Activated CD4-positive, CD25-positive, alpha-beta regulatory T cell treated with anti-CD3 and anti-CD28 coated beads, Interleukin-2, amount 50 U/mL, for 24 hours (primary cell): ENCODE results near the gene APELA.
"Not testable (repeated sequence)": the region's sequence is repeated elsewhere in the genome, so short reads cannot be mapped to it uniquely, and the experiment has no call there.

Experiments
- ATAC-seq, 2 donors: fragments of 150-1000 bp; cut with Tn5 transposase; one replicate each; pipeline ENCODE4 v1.10.0; 2021; ENCODE audit warnings: mild to moderate bottlenecking in 1 of 2, moderate library complexity in 1 of 2

Gene APELA

GRCh38 chr4:164876700-164877324 lies at the start of gene APELA:
Gene APELA (plus strand): TSS chr4:164877178. CDS start chr4:164877332, 154 bp downstream.
- ATAC-seq, result no peak

- ATAC-seq, result no peak
These were observed 48.0 kb upstream of the APELA start for GRCh38 chr4:164828955-164829354.

- no peak for ATAC-seq
These were observed 30.4 kb upstream of the APELA start for GRCh38 chr4:164846566-164846965.

GRCh38 chr4:164847016-164847415 lies 30.0 kb upstream of the APELA start:
- ATAC-seq, result no peak

GRCh38 chr4:164847967-164848649 lies 28.9 kb upstream of the APELA start:
- no peak for ATAC-seq

DNA sequence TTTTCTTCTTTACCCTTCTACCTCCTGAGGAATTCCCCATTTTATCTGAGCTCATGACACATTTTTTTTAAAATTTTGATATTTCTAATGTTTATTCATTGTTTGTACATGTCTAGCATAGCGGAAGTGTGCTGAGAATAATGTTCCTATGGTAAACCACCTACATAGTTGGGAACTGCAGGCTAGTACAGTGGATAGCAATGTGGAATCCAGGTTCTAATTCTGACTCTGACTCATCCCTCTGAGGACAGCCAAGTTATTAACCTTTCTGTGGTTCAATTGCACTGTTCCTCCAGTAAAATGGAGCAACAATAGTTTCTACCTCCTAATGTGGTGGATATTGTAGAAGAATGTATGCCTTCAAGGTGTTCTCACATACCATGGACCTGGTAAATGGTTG lies 20.6 kb upstream of the APELA start:
- ATAC-seq, result no peak

GRCh38 chr4:164866817-164867490 lies 10.0 kb upstream of the APELA start:
- ATAC-seq, result no peak

GRCh38 chr4:164871673-164872072 lies 5.3 kb upstream of the APELA start:
- ATAC-seq, result no peak

DNA sequence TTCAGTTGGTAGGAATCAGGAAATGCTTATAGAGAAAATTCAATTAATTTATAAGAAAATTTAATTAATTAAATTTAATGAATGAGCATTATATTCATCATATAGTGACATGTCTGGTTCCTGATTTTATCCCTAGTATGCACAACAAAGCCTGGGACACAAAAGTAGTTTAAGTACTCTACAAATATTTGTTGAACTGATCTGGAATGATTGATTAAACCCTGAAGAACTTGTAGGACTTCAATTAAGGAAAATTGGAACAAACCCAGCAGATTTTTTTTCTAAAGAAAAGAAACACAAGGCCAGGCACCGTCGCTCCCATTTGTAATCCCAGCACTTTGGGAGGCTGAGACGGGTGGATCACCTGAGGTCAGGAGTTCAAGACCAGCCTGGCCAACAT lies 4.5 kb upstream of the APELA start:
- ATAC-seq, result no peak

DNA sequence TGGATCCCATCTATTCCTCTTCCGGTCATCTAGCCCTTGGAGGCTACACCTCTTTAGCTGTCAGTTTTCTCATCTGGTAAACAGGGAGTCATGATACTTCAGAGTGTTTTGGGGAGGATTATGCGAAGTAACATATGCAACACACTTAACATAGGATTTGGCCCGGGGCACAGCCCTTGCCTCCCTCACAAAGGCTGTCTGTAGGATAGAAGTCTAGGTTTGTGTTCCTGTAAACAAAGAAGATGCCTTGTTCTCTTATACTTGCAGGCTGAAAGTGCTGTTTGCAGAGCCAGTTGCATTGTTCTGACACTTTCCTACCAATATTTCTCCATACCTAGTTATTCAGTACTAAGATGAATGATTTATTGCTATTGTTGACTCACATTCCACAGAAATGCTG lies 2.2 kb upstream of the APELA start:
- no peak for ATAC-seq

- no peak for ATAC-seq
These were observed 3.7 kb downstream of the APELA start for GRCh38 chr4:164880489-164881262.

DNA sequence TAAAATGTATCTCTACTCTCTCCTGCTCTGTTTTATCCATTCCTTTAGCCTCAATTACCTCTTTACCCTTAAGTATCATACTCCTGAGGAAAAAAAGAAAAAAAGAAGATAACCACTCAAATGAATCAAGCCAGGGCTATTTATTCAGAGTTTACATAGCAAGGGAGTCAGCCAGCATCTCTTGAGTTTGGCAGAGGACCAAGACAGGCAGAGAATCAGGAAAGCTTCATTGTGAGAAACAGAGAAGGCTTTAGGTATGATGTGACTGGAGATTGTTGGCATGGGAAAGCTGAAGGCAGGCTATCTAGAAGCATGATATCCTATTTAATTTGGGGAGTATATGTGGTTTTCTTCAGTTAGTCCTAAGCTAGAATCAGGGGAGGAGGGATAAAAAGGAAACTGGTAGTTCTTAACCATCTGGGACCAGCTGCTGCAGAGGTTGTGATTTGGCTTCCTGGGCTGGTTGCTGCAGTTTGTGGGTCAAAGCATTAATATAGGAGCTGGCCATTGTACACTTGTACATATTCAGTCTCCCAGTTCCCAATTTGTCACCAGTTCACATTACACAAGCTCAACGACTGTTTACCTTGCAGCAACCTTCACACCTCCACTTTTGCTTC lies 11.2 kb downstream of the APELA start:
- no peak for ATAC-seq

GRCh38 chr4:164890691-164891090 lies 13.7 kb downstream of the APELA start:
- ATAC-seq, result no peak

DNA sequence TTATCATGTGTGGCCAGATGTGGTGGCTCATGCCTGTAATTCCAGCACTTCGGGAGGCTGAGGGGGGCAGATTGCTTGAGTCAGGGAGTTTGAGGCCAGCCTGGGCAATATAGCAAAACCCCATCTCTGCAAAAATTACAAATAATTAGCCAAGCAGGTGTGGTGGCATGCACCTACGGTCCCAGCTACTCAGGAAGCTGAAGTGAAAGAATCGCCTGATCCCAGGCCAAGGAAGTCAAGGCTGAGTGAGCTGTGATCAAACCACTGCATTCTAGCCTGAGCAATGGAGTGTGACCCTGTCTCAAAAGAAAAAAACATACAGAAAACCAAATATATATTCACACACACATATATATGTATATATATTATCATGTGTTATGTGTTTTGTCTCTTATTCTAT lies 15.0 kb downstream of the APELA start:
- no peak for ATAC-seq

GRCh38 chr4:164894702-164895101 lies 17.7 kb downstream of the APELA start:
- no peak for ATAC-seq

DNA sequence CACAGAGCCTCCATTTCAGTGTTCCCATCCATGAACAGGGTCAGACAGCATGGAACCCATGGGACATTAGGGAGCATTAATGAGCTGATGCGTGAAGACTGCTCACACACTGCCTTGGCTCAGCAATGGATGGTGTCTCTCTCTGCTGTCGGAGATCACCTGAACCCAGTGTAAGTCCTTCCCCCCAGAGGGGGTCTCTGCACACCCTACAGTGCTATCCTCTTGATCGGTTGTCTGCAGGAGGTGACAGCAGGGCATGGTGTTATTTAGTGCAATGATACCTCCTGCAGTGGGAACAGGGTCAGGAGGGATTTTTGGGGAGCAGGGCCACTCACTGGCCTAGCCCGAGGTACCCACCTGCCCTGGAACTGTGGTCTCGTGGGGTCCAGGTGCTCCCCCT lies 25.6 kb downstream of the APELA start:
- ATAC-seq, result no peak

DNA sequence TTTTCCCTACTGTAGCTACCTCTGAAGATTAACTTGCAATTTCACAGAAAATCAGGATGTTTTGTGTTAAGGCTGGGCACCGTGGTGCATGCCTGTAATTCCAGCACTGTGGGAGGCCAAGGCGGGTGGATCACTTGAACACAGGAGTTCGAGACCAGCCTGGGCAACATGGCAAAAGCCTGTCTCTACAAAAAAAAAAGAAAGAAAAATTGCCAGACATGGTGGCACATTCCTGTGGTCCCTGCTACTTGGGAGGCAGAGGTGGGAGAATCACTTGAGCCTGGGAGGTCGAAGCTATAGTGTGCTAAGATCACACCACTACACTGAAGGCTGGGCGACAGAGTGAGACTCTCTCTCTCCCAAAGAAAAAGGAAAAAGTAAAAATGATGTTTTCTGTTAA lies 27.4 kb downstream of the APELA start:
- ATAC-seq, result no peak

- no peak for ATAC-seq
These were observed 28.0 kb downstream of the APELA start for GRCh38 chr4:164904941-164905340.

DNA sequence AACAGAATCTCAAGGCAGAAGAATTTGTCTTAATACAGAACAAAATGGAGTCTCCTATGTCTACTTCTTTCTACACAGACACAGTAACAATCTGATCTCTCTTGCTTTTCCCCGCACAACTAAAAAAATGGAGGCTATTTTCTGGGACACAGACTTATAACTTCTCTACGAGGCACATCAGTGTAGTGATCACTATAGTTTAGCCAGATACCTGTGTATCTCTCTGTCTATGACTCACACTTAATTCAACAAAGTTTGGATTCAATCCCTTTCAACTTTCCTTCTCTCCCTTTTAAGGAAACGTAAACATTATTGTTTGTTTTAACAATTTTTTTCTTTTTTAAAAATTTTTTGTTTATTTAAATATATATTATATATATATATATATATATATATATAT lies 29.4 kb downstream of the APELA start:
- no peak for ATAC-seq

GRCh38 chr4:164913506-164913905 lies 36.5 kb downstream of the APELA start:
- ATAC-seq, result not testable (repeated sequence)

- ATAC-seq, result no peak
These were observed 42.0 kb downstream of the APELA start for GRCh38 chr4:164918956-164919355.

DNA sequence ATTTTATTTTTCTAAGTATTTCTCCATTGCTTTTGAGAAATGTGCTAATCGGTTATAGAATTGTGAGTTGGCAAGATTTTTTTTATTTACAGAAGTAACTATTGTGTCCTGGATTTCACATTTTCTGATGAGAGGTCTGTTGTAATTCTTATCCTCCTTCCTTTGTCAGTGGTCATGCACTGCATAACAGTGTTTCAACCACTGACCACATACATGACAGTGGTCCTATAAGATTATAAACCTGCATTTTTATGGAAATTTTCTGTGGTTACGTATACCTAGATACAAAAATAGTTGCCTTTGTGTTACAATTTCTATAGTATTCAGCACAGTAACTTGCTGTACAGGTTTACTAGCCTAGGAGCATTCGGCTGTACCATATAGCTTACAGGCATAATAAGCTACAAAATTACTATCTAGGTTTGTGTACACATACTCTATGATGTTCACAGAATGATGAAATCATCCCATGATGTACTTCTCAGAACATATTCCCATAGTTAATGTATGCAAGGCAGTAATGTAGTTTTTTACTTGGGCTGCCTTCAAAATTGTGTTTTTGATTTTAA lies 47.8 kb downstream of the APELA start:
- no peak for ATAC-seq

DNA sequence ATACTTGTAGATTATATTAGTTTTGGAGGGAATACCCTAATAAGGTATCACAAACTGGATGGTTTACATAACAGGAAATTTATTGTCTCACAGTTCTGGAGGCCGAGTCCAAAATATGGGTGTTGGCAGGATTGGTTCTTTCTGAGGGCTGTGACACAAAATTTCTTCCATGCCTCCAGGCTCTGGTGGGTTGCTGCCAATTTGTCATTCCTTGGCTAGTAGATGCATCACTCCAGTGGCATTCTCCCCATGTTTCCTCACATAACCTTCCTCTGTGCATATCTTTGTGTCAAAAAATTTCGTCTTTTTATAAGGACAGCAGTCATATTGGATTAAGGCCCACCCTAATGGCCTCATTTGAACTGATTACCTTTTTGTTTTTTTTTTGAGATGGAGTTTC lies 49.3 kb downstream of the APELA start:
- no peak for ATAC-seq
